GM19467 (cell line): ENCODE results near the gene IGHMBP2.
"Not testable (repeated sequence)": the region's sequence is repeated elsewhere in the genome, so short reads cannot be mapped to it uniquely, and the experiment has no call there.

Source experiments
- ATAC-seq: cut with Tn5 transposase; IDR thresholded peaks from one replicate; pipeline ENCODE4 v1.9.1; 2021; ENCODE audit warnings: mild to moderate bottlenecking, moderate library complexity; ENCODE audit not compliant: unreplicated experiment

Gene IGHMBP2

DNA sequence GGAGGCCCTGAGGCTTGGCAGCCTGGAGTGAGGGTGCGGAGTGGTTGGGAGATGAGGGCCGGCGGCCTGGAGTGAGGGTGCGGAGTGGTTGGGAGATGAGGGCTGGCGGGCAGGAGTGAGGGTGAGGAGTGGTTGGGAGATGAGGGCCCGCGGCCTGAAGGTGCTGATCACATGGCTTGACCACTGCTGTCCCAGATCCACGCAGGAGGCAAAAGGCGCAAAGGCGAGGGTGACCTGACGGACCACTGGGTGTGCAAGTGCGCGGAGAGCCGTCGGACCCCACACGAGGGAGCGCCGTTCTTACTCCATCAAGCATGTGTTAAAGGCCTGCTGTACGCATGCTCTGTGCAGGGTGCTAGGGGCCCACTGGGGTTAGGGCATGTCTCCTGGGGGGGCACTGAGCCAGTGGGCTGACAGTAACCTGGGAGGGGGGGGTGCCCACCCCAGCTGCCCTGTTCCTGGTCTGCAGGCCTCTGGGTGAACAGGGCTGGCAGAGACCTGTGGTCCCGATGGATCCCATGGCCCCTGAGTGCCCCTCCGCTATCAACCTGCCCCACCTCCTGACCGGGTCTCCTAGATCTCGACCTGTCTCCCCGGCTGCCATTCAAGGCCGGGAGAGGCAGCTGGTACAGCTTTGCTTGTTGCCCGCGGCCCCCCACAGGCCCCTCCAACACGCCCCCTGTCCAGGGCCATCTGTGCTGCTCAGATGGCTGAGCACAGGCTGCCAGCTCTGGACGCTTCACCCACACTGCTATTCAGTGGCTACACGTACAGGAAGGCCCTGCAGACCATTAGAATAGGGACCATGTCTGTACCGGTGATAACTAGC, 56.0 kb downstream of the IGHMBP2 start:
- ATAC-seq, result no peak

DNA sequence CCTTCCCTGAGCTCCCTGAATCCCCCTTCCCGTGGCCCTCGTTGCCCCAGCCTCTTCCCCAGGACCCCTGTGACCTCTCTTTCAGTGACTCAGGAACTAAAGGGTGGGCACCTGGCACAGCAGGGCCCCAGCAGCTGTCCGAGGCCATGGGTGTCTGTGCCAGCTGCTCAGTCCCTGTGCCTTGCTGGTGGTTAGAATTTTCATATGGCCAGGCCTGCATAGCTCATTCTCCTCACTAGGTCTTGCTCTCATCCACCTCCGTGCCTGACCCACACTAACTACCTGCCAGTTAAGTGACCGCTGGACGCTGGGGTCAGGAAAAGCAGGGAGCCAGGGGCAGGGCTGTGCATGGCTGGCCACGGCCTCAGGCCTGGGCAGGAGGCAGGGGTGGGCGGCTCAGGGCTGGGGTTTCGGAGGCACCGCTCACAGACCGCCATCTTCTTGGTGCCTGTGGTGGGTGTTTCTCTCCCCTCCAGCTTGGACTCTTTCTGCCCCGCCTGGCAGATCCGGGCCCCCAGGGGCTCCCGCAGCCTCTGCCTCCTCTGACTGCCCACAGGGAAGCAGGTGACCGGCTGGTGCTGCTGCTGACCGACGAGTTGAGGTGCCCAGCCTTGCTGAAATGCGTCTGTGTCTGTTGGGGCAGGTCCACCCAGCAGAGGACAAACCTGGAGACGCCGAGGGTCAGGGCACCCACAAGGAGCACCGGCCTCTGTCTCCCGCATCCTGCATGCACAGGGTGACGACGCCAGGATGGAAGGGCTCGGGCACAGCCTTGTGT, 56.8 kb downstream of the IGHMBP2 start:
- no peak for ATAC-seq

GRCh38 chr11:68961245-68961644, 57.6 kb downstream of the IGHMBP2 start:
- ATAC-seq, result no peak

GRCh38 chr11:68962527-68963250, 59.0 kb downstream of the IGHMBP2 start:
- ATAC-seq, result no peak

GRCh38 chr11:68963779-68964178, 60.1 kb downstream of the IGHMBP2 start:
- ATAC-seq, result no peak

DNA sequence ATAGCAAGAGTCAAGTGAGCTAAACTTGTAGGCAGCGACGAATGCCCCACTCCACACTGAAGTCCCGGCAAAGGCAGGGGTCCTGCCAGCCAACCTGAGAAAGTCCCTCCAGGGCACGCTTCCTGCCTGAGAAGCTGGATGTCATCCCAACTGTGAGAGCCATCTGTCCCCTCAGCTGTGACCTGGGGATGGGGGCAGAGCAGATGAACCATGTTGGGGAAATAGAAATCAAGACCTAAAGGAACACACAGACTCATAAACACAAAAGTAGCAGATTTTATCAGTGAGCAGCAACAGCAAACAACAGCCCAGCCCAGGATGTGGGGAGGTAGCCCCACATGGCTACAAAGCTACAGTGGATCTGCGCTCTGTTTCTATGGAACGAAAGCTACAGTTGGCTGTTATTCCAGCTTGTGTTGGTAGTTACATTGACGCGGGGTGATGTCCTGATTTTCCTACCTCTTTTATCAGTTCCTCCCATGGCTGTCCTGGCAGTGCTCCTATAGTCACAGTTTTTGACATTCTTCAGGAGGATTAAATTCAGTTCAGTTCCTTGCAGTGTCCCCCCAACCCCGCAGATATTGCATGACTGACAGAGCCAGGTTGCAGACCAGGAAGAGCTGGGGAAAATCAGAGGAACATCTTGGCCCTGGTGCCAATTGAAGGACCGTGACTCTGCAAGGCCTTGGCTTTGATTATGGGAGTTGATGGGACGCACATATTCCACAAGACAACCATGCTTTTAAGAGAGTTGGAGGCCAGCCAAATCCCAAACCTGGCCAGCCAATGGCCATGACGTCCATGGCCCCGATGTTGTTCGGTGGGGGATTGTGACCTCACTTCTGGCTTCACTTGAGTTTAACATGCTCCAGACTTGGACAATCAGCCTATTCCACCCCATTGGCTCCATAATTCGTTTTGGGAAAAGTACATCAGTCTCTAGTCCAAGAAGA, 62.5 kb downstream of the IGHMBP2 start:
- ATAC-seq, result no peak

GRCh38 chr11:68966894-68967780, 63.4 kb downstream of the IGHMBP2 start:
- no peak for ATAC-seq

DNA sequence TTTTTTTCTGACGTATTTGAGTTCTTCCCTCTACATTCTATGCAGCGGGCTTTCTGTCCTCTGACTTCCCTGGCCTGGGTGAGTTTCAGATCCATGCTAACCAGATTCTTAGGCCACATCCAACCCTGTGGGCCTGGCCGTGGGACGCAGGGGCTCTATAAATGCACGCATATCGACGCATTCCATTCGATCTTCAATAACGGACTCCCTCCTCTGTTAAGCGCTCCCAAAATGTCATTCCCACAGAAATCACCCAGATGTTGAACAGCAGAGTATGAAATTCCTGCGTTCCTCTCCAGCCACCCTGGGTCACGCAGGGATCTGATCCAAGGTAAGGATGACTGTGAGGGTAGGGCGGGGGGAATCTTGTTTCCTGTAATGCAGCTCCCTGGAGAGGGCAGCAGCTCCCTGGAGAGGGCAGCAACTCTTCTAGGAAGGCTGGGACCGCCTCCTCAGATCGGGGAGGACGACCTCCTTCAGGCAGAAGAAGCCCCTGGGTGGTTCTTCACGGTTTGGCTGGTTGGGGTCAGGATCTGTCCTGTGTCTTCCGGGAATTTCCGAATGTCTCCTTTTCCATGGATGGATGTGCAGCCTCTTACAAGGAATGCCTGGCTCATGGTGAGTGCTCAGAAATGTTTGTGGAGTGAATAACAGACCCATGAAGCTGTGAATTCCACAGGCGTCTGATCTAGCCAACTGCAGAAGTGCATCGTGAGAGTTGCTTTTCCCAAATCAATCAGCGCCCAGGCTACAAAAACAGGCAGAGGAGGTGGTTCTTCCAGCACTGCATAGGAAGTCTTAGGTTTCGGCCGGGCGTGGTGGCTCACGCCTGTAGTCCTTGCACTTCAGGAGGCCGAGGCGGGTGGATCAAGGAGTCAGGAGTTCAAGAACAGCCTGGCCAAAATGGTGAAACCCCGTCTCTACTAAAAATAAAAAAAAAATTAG, 64.9 kb downstream of the IGHMBP2 start:
- no peak for ATAC-seq

DNA sequence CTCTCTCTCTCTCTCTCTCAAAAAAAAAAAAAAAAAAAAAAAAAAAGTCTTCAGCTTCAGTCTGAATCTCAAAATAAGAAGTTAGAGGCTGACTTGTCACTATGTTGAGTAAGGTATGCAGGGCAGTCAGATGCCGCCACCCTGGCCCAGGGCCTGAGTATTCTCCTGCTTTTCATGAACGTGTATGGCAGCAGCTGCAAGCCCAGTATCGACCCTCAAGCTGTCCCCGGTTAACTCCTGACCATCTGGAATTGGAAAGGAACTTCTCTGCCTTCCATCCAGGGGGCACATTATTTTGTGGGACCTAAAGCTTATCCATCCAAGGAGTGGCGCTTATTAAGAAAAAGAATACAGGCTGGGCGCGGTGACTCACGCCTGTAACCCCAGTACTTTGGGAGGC, 65.7 kb downstream of the IGHMBP2 start:
- no peak for ATAC-seq

DNA sequence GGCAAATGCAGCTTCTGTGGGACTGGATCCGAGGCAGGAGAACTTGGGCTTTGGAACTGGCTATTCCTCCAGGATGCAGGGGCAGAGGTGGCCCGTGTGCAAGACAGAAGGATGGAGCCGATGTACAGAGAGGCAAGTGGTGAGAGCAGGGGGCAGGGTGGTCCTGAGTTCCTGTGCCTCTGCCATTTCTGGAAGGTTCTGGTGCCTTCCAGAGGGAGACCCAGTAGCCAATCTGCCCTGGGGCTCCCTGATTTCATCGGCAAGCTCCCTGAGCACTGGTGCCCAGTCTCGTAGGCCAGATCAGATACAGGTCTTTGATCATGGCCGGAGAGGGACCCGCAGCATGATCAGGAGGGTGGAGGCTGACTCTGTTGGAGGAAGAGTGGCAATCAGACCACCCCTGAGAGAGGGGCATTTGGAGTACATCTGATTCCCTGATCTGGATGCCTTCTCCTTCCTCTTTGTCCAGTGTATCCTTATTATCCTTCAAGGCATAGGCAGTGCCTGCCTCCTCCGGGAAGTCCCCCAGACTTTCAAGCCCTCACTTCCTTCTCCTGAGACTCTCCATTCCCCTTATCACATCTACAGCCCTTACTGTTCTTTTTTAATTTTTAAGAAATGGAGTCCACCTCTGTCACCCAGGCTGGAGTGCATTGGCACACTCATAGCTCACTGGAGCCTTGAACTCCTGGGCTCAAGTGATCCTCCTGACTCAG, 67.4 kb downstream of the IGHMBP2 start:
- ATAC-seq, result no peak

GRCh38 chr11:68973219-68973618, 69.5 kb downstream of the IGHMBP2 start:
- ATAC-seq, result no peak

DNA sequence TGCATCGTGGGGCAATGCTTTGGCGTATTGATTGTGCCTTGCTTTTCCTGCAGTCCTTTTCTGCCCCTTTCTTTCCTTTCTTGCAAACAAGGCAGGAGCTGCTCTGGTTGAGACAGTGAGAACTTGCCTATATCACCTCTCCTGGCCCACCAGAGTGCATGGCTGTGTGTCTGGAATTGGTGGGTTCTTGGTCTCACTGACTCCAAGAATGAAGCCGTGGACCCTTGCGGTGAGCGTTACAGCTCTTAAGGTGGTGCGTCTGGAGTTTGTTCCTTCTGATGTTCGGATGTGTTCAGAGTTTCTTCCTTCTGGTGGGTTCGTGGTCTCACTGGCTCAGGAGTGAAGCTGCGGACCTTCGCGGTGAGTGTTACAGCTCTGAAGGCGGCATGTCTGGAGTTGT, 70.0 kb downstream of the IGHMBP2 start:
- ATAC-seq, result not testable (repeated sequence)

GRCh38 chr11:68974421-68975194, 70.9 kb downstream of the IGHMBP2 start:
- no peak for ATAC-seq

GRCh38 chr11:68976095-68976494, 72.4 kb downstream of the IGHMBP2 start:
- no peak for ATAC-seq

GRCh38 chr11:68976563-68976962, 72.9 kb downstream of the IGHMBP2 start:
- no peak for ATAC-seq

- ATAC-seq, result no peak
Measured at GRCh38 chr11:68977781-68978625, 74.3 kb downstream of the IGHMBP2 start.
